GM19240 (cell line): ENCODE results near the gene CLCC1.
"Not testable (repeated sequence)": the region's sequence is repeated elsewhere in the genome, so short reads cannot be mapped to it uniquely, and the experiment has no call there.

Source experiments
- DNase-seq: peaks from one replicate; pipeline ENCODE4 v3.0.0; 2011; ENCODE audit warnings: low spot score; ENCODE audit not compliant: insufficient read length

The CLCC1 gene

GRCh38 chr1:108963052-108963686 is at the start of gene CLCC1:
CLCC1 (minus strand) TSS chr1:108963484; CDS start chr1:108950437, 13,047 bp downstream.
- DNase-seq = peak; percentile 86

GRCh38 chr1:109011335-109011734 is 48.1 kb upstream of the CLCC1 start:
- DNase-seq = no peak

GRCh38 chr1:108996622-108997021 is 33.3 kb upstream of the CLCC1 start:
- not testable (repeated sequence) for DNase-seq

GRCh38 chr1:108983114-108983513 is 19.8 kb upstream of the CLCC1 start:
- DNase-seq = no peak

- no peak for DNase-seq
Observed at GRCh38 chr1:108976658-108977057, 13.4 kb upstream of the CLCC1 start.

- DNase-seq = no peak
Observed at GRCh38 chr1:108972951-108973350, 9.7 kb upstream of the CLCC1 start.

GRCh38 chr1:108969346-108969745 is 6.1 kb upstream of the CLCC1 start:
- DNase-seq = no peak

GRCh38 chr1:108962681-108963051 is 618 bp downstream of the CLCC1 start:
- no peak for DNase-seq

GRCh38 chr1:108961752-108962486 is 1.4 kb downstream of the CLCC1 start:
- no peak for DNase-seq

- no peak for DNase-seq
Observed at GRCh38 chr1:108961198-108961597, 2.1 kb downstream of the CLCC1 start.

- no peak for DNase-seq
Observed at GRCh38 chr1:108960719-108961118, 2.6 kb downstream of the CLCC1 start.

GRCh38 chr1:108957888-108958287 is 5.4 kb downstream of the CLCC1 start:
- DNase-seq = no peak

GRCh38 chr1:108955881-108956280 is 7.4 kb downstream of the CLCC1 start:
- DNase-seq = no peak

- DNase-seq = no peak
Observed at GRCh38 chr1:108955111-108955510, 8.2 kb downstream of the CLCC1 start.

- DNase-seq = no peak
Observed at GRCh38 chr1:108953452-108953851, 9.8 kb downstream of the CLCC1 start.

- DNase-seq = no peak
Observed at GRCh38 chr1:108951242-108951641, 12.0 kb downstream of the CLCC1 start.

- DNase-seq = no peak
Observed at GRCh38 chr1:108949044-108949443, 14.2 kb downstream of the CLCC1 start.

GRCh38 chr1:108947871-108948525 is 15.3 kb downstream of the CLCC1 start:
- no peak for DNase-seq

GRCh38 chr1:108936170-108936569 is 27.1 kb downstream of the CLCC1 start:
- no peak for DNase-seq

- no peak for DNase-seq
Observed at GRCh38 chr1:108933944-108934343, 29.3 kb downstream of the CLCC1 start.

GRCh38 chr1:108927565-108927964 is 35.7 kb downstream of the CLCC1 start:
- not testable (repeated sequence) for DNase-seq

GRCh38 chr1:108925920-108926319 is 37.4 kb downstream of the CLCC1 start:
- DNase-seq = no peak

- DNase-seq = no peak
Observed at GRCh38 chr1:108916788-108917187, 46.5 kb downstream of the CLCC1 start.
